Globus pallidus (tissue), 1 donor: ENCODE measurements around the gene CENPC.
"Not testable (repeated sequence)": the region's sequence is repeated elsewhere in the genome, so short reads cannot be mapped to it uniquely, and the experiment has no call there.

Source experiments
- DNase-seq: peaks from one replicate; pipeline ENCODE4 v3.0.0-alpha.2; 2015; ENCODE audit warnings: low spot score

The CENPC gene

DNA sequence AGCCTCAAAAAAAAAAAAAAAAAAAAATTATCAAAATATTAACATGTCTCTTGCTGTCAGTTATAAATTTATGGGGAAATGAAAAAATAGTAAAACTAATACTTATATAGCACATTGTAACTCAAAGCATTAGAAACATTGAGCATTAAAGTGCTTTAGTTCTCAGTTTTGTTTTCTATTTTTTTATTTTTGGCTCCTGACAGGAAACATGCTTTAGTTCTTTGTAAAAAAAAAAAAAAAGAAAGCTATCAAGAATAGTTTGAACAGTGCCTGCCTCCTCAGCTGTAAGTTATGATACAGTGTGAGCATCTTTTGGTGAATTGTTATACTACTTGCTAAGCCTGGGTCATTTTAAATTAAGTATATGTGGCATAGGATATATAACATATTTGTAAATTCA is 5.1 kb upstream of the CENPC start:
- no peak for DNase-seq

DNA sequence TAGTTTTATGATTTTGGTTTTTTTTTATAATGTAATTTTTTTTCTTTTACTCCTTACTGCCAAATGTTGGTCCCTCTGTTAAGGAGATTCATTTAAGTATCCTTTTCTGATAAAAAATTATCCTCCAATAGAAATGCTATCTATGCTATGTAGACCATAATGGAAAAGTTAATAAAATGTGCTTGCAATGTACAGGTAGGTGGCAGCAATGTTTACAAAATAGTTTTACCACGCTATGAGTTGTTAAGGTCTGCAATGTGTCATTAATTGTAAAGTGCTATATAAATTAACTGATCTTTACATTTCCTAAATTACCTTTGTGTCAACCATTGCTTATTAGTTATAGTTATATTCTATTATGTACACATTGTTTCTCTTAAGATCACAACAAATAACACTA is 3.8 kb upstream of the CENPC start:
- no peak for DNase-seq

- DNase-seq, result peak; percentile 49
These were observed 1.7 kb upstream of the CENPC start for GRCh38 chr4:67546971-67547370.

DNA sequence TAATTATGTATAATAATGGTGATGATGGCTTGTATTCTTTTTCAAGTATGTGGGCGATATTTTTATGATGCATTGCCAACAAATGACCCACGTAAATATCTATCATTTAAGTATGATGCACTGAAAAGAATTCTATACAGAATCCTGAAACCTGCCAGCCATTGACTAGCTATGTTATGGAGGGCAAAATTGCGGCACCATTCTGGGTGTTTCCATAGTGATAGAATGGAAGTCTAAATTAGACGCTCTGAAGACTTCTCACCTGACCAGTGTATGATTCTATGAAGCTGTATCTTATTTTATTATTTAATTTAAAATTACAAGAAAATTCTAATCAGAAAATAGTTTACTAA is 677 bp upstream of the CENPC start:
- DNase-seq, result no peak

- no peak for DNase-seq
These were observed 3.2 kb downstream of the CENPC start for GRCh38 chr4:67542076-67542475.

- no peak for DNase-seq
These were observed 5.5 kb downstream of the CENPC start for GRCh38 chr4:67539830-67540229.

- no peak for DNase-seq
These were observed 9.9 kb downstream of the CENPC start for GRCh38 chr4:67535280-67535840.

DNA sequence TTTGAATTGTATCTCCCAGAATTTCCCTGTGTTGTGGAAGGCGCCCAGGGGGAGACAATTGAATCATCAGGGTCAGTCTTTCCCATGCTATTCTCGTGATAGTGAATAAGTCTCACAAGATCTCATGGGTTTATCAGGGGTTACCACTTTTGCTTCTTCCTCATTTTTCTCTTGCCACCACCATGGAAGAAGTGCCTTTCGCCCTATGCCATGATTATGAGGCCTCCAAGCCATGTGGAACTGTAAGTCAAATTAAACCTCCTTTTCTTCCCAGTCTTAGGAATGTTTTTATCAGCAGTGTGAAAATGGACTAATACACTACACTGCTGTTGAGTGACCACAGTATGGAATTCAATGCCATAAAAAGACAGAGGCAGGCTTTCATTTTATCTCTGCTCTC is 12.2 kb downstream of the CENPC start:
- DNase-seq, result no peak

DNA sequence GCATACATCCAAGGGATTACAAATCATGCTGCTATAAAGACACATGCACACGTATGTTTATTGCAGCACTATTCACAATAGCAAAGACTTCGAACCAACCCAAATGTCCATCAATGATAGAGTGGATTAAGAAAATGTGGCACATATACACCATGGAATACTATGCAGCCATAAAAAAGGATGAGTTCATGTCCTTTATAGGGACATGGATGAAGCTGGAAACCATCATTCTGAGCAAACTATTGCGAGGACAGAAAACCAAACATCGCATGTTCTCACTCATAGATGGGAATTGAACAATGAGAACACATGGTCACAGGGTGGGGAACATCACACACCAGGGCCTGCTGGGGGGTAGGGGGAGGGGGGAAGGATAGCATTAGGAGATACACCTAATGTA is 12.9 kb downstream of the CENPC start:
- not testable (repeated sequence) for DNase-seq

DNA sequence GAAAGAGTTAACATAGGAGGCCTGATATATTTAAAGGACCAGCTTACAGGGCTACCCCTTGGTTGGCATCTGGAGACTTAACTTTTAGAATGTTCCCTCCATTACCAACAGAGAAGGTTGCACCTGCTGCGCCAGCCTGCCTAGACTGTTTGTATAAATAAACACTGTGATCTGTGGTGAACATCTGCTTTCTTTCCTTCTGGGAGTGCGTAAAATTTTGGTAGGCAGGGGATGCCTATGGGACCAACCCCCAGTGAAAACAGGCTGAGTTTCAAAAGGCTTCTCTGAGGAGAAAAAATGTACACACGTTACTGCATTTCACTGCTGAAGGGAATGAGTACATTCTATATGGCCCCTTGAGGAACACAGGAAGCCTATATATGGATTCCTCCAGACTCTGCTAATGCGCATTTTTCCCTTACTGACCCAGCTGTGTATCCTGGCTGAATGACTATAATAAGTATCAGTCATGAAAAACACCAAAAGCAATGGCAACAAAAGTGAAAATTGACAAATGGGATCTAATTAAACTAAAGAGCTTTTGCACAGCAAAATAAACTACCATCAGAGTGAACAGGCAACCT is 13.8 kb downstream of the CENPC start:
- no peak for DNase-seq

GRCh38 chr4:67524140-67524539 is 21.2 kb downstream of the CENPC start:
- DNase-seq, result not testable (repeated sequence)

- no peak for DNase-seq
These were observed 22.2 kb downstream of the CENPC start for GRCh38 chr4:67522851-67523671.

DNA sequence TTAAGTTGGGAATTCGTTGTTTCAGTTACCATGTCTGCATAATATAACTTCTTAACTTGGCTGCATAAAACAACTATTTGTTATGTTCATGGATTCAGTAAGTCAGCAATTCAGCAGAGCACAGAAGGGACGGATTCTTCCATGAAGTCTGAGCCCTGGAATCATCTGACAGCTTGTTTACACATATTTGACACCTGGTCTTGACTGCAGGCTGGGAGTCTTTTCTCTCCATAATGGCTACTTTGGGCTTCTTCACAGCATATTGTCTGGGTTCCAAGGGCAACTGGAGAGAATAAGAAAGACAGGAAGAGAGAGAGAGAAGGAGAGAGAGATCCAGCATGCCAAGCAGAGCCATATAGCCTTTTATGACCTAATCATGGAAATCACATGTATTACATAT is 23.1 kb downstream of the CENPC start:
- no peak for DNase-seq

DNA sequence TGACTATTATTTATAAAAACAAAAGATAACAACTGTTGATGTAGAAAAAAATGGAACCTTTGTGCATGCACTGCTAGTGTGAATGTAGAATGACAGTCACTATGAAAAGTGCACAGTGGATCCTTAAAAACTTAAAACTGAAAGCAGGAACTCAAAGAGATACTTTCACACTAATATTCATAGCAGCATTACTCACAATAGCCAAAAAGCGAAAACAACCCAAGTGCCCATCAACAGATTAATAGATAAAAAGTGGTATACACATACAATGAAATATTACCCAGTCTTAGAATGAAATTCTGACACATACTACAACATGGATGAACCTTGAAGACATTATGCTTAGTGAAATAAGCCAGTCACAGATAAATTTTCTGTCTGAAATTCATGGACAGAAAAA is 23.8 kb downstream of the CENPC start:
- no peak for DNase-seq

DNA sequence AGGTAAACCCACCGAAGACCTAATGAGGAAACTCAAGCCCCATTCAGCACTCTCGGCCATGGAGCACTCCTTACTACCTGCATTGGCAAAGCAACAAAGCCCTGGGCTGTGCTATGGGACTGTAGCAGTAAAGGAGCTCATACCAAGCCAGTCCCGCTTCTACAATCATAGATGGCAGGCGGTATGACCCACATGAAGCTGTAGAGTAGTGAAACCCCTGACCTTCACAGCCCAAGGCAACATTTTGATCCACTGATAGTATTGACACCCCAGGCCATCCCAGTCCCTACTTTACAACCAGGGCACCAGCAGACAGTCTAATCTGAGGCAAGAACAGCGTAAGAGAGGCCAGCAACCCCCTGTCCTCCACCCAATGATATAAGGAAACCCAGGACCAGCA is 25.2 kb downstream of the CENPC start:
- no peak for DNase-seq

DNA sequence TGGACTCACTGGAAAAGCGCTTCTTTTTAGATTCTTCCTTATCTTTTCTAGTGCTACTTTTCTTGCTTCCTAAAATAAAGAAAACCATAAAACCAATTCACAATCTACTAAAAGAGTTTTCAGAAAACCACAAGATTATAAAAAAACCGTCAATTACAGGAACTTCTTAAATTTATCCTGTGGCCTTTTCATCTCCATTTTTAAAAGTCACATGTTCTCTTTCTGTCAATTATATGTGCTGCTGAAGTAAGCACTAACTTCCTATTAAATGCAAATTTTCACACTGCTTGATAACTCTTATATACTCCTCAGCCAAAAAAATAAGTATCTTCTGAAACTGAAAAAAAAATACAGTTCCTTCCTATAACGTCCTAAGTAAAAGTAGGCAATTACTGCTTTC is 32.8 kb downstream of the CENPC start:
- DNase-seq, result no peak

DNA sequence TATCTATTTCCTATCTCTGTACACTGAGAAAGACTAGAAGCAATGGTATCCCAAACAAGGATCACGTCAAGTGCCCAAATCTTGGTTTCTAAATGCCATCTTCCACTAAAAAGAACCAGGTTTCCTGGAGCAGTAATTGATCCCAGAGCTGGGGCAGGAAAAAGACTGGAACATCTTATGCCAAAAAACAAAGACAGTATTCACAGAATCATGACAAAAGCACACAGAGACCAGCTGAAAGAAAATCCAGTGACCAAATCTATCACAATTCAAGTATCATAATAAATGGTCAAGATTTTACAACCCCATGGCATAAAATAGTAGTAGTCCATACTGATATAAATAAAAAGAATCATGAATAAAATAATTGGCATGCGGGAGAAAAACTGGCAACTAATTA is 44.9 kb downstream of the CENPC start:
- DNase-seq, result peak; percentile 35

DNA sequence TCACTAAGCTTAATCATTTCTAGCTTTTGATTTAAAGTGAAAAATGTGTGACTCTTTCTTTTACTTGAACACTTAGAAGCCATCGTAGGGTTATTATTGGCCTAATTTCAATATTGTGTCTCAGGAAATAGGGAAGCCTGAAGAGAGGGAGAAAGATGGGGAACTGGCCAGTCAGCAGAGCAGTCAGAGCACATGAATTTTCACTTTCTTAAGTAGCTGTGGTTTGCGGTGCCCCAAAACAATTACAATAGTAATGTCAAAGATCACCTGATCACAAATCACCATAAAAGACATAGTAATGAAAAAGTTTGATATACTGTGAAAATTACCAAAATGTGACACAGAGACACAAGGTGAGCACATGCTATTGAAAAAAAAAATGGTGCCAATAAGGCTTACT is 45.5 kb downstream of the CENPC start:
- no peak for DNase-seq

DNA sequence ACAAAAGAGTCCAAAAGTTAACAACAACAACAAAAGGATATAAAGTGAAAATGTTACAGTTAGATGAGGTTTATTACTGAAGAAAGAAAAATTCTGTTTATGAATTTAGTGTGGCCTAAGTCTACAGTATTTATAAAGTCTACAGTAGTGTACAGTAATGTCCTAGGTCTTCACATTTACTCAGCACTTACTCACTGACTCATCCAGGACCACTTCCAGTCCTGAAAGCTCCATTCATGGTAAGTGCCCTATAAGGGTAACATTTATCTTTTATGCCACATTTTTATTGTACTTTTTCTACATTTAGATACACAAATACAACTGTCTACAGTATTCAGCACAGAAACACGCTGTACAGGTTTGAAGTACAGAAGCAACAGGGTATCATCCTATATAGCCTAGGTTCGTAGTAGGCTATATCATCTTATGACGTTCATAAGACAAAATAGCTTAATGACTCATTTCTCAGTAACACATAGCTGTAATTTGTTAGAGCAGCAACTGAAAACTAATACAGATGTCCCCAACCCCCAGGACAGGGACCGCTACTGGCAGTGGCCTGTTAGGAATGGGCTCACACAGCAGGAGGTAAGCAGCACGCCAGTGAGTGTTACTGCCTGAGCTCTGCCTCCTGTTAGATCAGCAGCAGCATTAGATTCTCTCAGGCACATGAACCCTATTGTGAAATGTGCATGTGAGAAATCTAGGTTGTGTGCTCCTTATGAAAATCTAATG is 61.3 kb downstream of the CENPC start:
- DNase-seq, result no peak

- DNase-seq, result no peak
These were observed 64.5 kb downstream of the CENPC start for GRCh38 chr4:67480810-67481209.

GRCh38 chr4:67475155-67475554 is 70.1 kb downstream of the CENPC start:
- no peak for DNase-seq

DNA sequence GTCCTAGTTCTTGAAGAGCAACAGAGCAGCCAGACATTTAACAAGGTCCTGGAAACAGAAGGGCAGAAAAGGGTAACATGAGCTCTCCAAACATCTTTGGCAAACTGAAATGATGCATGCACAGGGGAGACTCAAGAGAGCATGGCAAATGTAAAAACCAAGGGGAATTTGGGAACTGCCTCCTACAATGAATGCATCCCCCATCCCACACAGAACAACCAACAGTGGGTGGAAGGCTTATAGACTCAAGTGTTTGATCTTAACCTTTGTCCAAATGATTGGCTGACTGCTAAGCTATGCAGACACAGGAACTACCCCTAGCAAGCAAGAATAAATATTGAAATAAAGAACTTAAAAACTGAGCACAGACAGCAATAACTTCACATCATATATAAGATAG is 74.4 kb downstream of the CENPC start:
- DNase-seq, result no peak

DNA sequence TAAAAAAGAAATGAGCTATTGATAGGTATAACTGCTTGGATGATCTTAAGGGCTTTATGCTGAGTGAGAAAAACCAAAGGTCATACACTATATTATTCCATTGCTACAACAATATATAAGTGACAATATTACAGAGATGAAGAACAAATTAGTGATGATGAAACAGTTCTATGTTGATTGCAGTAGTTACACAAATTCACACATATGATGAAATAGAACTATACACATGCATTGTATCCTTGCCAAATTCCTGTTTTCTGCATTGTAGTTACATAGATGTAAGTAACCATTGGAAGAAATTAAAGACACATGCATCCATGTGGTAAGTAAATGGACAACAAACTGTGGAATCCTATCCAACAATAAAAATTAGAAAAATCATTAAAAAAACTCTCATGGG is 76.5 kb downstream of the CENPC start:
- DNase-seq, result no peak
